Osteoblast (primary cell): ENCODE results near the gene SORBS1. TPM values are rescaled to one million over a fixed set of nuclear protein-coding genes. Genes with fewer than 3 reads are reported as not detected.
A peak's percentile ranks its signal among the peaks of the same experiment; 100 is the strongest.

Source experiments
- DNase-seq: peaks from one replicate; pipeline ENCODE4 v3.0.0; 2011; ENCODE audit warnings: low spot score, mixed read lengths; ENCODE audit not compliant: insufficient read length; ENCODE audit errors: missing footprints
- H2AFZ ChIP-seq: 2 replicates; pipeline ENCODE4 v1.6.0; 2011; ENCODE audit warnings: mild to moderate bottlenecking, low read length
- H3K27ac ChIP-seq: 2 replicates; pipeline ENCODE4 v1.5.1; 2011; ENCODE audit warnings: mild to moderate bottlenecking, low read depth, low read length, moderate library complexity
- H3K27me3 ChIP-seq: 2 replicates; pipeline ENCODE4 v1.6.0; 2012; ENCODE audit warnings: mild to moderate bottlenecking, control low read depth, inconsistent platforms, low read length, moderate library complexity; ENCODE audit not compliant: insufficient read depth
- H3K36me3 ChIP-seq: 2 replicates; pipeline ENCODE4 v1.5.1; 2011; ENCODE audit warnings: mild to moderate bottlenecking, low read length, control low read depth, moderate library complexity; ENCODE audit not compliant: insufficient read depth
- H3K4me1 ChIP-seq: 2 replicates; pipeline ENCODE4 v1.5.1; 2011; ENCODE audit warnings: mild to moderate bottlenecking, low read length, control low read depth, moderate library complexity; ENCODE audit not compliant: insufficient read depth
- H3K4me2 ChIP-seq: 2 replicates; pipeline ENCODE4 v1.6.0; 2011; ENCODE audit warnings: mild to moderate bottlenecking, low read length; ENCODE audit not compliant: insufficient read depth
- H3K4me3 ChIP-seq: fragments of 200-600 bp; sonication (generic); 3 replicates; pipeline ENCODE4 v1.5.1; 2012; ENCODE audit warnings: mild to moderate bottlenecking, low read length, inconsistent platforms; ENCODE audit not compliant: insufficient read depth
- H3K79me2 ChIP-seq: 2 replicates; pipeline ENCODE4 v1.6.0; 2012; ENCODE audit warnings: mild to moderate bottlenecking, low read length, control low read depth, inconsistent platforms; ENCODE audit not compliant: insufficient read depth
- H3K9me3 ChIP-seq: 2 replicates; pipeline ENCODE4 v1.5.1; 2011; ENCODE audit warnings: low read depth, low read length, control low read depth
- H4K20me1 ChIP-seq: 2 replicates; pipeline ENCODE4 v1.6.0; 2012; ENCODE audit warnings: mild to moderate bottlenecking, low read length, control low read depth; ENCODE audit not compliant: insufficient read depth
- CTCF ChIP-seq: IDR thresholded peaks from 2 replicates; pipeline ENCODE4 v1.5.1; 2011; ENCODE audit warnings: mild to moderate bottlenecking, low read depth, low read length, moderate library complexity; ENCODE audit errors: extremely low read depth
- total RNA-seq: library from RNA; depleted of rRNA; stranded (reverse); fragments of >200 nt; gene quantifications from 2 replicates; pipeline ENCODE4 v1.2.3, GENCODE V29; 2012

The SORBS1 gene
- total RNA-seq, 1 donor, result 0.72 TPM

- TF ChIP-seq CTCF, result no peak
Measured at GRCh38 chr10:95290461-95291364, 270.5 kb downstream of the SORBS1 start, which contains the start of gene PDLIM1. TSS of gene PDLIM1 (minus strand) at chr10:95291003. CDS start at chr10:95290915, 88 bp downstream.

GRCh38 chr10:95289921-95290421, 271.2 kb downstream of the SORBS1 start:
- Histone ChIP-seq H4K20me1 (no peaks in the 10 kb centered on the region), H2AFZ (peak overlapping the region; percentile 43), H3K36me3 (no peaks in the 10 kb centered on the region), H3K27ac (peak overlapping the region; percentile 56), H3K4me2 (peak overlapping the region; percentile 80), H3K27me3 (no peaks in the 10 kb centered on the region), H3K79me2 (peaks cover 39% of the 10 kb centered on the region), H3K4me3 (peak overlapping the region; percentile 85), H3K4me1 (peaks cover 29% of the 10 kb centered on the region), H3K9me3 (no peaks in the 10 kb centered on the region)
- DNase-seq, result peak; percentile 86
- TF ChIP-seq CTCF, result peak; percentile 3

More at GRCh38 chr10:95290461-95291364, 270.5 kb downstream of the SORBS1 start, which contains the start of gene PDLIM1:
- Histone ChIP-seq H3K9me3 (no peaks in the 10 kb centered on the region), H3K27me3 (no peaks in the 10 kb centered on the region), H3K27ac (peak within 1 kb of the TSS; percentile 56), H2AFZ (peak within 1 kb of the TSS; percentile 83), H4K20me1 (no peaks in the 10 kb centered on the region), H3K36me3 (no peaks in the 10 kb centered on the region), H3K79me2 (peaks cover 33% of the 10 kb centered on the region), H3K4me1 (peaks cover 32% of the 10 kb centered on the region), H3K4me2 (peak within 1 kb of the TSS; percentile 80), H3K4me3 (peak within 1 kb of the TSS; percentile 85)
- DNase-seq, result peak; percentile 97

- Histone ChIP-seq H3K27ac (peak overlapping the region; percentile 56), H3K27me3 (no peaks in the 10 kb centered on the region), H3K36me3 (no peaks in the 10 kb centered on the region), H3K4me2 (peak overlapping the region; percentile 80), H4K20me1 (no peaks in the 10 kb centered on the region), H2AFZ (no peak overlapping the region), H3K4me3 (peak overlapping the region; percentile 85), H3K79me2 (peaks cover 43% of the 10 kb centered on the region), H3K9me3 (no peaks in the 10 kb centered on the region), H3K4me1 (peaks cover 25% of the 10 kb centered on the region)
- TF ChIP-seq CTCF, result peak; percentile 7
- DNase-seq, result peak; percentile 83
Measured at GRCh38 chr10:95289003-95289920, 271.9 kb downstream of the SORBS1 start.
